GM19193 (cell line): ENCODE data around the gene UROS.

Experiments
- POLR2A ChIP-seq: IDR thresholded peaks from 4 replicates; pipeline ENCODE4 v1.6.1; 2011; ENCODE audit not compliant: insufficient read depth, insufficient read length; ENCODE audit errors: extremely low read depth

Gene UROS

DNA sequence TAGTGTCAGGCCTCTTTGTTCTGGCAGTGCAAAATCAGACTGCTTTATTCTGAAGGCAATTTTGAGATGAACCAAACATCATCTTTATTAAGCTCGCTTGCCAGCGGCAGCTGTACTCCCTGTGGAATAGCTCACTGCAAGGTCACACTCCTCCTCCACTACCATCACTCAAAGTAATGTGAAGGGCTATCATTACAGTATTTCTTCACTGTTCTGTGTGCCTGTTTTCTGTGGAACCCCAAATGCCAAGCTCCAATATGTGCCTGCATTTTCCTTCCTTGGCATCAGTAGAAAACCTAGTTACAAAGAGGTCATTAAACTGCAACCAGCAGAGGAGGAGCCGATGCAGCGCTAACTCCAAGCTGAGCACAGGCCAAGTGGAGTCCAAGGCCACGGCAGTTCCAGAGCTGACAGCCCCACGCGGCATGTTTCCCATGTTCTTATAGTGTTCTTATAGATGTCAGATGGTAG, 21.7 kb upstream of the UROS start:
- TF ChIP-seq POLR2A: no peak

DNA sequence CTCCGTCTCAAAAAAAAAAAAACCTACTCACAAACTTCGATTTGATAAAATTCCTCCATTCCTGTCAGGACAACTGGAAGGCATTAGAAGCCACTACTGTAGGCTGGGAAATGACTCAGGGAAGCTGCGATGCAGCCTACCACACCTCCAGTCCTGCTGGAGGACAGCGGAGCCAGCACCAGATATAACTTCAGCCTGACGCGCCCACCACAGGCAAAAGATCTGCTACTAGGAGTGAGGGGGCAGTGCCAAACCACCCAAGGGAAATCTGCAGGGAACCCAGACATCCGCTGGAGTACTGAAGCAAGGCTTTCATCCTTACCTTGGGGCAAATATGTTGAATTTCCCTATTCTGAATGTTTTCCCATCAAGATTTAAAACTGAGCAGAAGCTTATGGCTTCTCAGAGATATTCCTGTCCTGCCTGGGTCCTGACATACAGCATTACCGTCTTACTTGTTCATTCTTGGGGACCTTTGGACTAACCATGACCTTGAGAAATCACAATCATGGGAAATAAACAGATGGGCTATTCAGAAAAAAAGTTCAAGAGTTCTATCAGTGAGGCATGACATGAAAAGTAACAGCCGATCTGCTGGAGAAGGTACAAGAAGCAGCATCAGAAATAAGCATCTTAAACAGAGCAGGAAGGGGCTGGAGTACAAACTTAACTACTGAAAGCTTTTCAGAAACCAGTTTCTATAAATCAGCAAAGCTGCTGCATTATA, 20.7 kb upstream of the UROS start:
- TF ChIP-seq POLR2A: no peak

DNA sequence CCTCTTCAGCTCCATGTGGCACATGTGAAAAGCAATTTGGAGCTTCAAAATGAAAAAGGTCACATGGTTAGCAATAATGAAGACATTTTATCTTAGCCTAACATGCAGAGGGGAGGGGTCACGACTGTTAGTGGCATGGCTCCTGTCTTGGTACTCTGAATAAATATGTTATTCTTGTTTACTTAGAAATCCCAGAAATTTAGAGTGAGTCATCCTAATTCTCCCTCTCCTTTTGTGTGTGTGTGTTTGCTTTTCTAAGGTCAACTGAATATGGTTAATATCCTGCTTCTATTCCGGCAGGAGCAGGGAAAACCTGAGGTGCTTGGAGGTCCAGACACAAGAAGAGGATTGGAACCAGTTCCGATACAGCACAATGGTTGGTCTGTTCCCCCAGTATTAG, 17.9 kb upstream of the UROS start:
- TF ChIP-seq POLR2A: no peak

DNA sequence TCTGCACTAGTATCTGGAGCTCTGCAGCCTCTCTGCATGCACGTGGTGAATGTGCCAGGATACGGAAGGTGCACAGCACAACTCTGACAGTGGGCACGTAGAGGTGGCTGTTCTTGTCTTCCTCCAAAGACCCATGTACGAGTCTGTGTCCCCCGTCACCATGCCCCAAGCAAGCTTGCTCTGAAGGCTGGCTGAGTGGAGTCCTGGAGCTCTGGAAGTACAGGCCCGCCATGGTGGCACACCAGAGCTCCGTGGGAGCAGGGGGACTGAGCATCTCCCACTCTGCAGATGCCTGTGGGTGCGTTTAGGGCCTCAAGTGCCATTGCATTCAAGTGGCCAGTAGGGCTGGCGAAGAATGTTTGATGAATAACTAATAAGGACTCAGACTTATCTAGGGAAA, 17.3 kb upstream of the UROS start:
- no peak for TF ChIP-seq POLR2A

DNA sequence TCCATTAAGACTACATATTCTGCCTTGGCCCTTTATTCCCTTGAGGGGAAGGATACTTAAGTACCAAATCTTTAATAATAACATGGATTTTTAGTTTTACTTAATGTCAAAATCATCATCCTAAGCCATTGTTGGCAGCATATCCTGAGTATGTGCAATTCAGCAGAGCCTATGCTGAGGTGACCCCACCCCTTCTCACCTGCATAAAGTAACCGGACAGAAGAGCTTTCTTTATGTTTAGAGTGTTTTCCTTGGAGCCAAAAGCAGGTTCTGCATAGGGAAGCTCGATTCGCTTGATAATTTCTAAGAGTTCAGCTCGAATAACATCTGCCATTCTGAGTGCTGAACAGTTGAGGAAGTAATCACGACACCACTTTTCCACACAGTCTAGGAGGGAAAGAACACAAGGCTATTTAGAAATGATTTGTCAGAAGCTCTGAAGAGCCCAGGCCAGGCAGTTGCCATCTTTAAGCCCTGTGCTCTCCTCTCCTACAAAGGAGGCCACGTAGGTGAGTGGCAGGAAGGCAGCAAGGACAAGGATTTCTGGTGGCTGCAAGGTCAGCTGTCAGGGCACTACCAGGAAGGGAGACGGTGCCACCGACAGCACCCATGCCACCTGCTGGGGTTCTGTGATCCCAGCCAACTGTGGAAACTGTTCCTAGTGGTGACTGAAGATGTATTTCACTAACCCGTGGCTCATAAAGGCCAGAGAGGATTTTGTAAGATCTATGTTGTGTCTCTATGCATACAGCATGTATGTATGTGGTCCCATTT, 15.9 kb upstream of the UROS start:
- no peak for TF ChIP-seq POLR2A

DNA sequence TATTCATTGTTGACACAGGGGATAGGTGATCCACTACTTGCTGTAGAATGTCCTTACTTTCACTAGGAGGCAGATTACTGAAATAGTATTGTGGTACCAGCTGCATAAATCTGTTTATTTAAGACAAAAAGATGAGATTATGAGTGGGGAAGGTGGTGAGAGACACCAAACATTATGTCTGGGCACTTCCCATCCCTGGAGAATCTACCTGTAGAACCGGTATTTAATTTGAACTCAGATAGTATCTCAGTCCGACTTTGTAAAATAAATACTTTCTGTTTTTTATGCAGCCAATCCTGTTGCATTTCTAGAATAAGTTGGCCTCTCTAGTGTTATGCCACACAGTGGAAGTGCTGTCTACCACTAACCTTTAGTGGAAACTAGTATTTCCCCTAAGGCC, 13.7 kb upstream of the UROS start:
- TF ChIP-seq POLR2A: no peak

DNA sequence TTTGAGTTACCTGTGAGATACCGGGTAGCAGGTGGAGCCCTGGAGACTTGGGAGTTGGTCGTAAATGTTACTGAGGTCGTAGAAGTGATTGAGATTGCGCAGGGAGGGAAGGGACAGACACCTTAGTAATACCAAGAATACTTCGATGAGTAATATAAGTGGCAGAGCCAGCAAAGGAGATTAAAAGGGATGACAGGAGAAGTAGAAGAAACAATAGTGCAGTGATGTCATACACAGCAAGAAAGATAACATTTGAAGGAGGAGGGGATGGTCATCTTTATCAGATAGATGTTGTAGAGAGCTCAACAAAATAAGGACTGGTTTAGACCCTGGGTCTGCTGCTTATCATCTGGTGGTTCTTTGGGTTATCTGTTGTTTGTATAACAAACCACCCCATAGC, 5.3 kb upstream of the UROS start:
- TF ChIP-seq POLR2A: no peak

DNA sequence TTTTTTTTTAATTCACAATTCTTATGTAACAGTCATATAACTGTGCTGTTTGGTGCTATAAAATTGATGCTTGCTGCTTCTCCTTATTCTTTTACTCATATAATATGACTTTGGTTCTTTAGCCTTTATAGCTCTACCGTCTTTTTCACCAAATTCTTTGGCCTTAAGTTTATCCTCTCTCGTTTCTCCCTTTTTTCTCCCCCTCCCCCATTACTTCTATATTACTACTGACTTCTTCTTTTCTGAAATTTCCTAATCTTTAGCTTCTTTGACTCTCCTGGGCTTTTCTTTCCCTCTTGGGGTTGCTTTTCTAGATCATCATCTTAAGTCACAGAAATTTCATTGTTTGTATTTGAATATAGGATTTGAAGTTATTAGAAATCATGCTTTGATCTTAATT, 4.1 kb upstream of the UROS start:
- no peak for TF ChIP-seq POLR2A

DNA sequence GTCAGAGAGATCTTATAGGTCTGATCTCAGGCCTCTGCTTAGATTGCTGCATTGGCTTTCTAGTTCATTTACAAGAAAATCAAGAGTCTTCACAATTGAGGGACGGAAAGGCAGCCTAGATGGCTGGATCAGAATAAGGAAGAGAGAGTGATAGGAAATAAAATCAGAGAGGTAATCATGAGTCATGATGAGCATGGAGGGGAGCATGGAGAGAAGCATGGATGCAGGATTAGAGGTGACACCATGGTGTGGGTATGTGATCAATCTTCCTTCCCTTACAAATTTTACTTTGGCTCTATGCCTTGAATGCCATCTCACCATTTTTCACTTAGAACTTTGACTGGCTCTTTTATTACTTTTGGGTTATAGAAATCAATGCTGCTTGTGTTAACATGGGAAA, 1.7 kb upstream of the UROS start:
- no peak for TF ChIP-seq POLR2A

DNA sequence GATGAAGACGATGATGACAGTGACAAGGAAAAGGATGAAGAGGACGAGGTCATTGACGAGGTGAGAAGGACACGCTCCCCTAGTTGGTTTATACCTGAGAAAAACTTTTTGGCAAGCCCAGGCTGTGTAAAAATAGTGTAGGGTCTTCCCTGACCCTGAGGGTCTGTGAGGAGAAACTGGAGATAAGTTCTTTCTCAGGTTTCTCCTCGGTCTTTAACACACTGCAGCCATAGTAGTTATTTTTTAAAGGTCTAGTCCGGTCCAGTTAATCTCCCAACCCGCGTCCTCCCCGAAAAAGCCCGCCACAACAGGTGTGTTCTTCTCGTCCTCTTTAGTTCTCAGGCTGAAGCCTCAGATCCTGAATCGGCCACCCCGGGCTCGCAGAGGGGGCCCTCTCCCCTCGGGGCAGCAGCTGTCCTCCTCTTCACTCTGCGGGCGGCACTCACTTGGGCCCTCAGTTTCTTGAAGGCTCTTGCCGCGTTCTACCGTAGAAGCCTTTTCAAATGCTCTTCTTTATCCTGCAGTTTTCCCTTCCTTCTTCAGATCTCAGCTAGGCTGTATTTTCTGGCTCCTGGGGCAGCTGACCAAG, 699 bp upstream of the UROS start:
- no peak for TF ChIP-seq POLR2A

DNA sequence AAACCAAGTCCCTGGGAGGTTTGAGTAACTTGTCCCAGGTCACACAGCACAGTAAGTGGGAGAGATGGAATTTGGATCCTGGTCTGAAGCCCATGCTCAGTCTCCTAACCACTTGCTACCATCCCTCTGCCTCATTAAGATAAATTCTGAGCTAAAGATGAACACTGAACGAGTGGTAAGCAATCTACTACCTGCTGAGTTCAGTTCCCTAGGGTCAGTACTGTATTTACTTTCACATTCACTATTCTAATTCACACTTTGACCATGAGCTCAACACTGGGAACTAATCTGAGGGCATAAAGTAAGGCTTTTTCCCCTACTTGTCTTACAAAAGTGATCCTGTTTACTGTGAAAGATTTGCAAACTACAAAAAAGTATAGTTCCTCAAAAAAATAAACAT, 2.4 kb downstream of the UROS start:
- no peak for TF ChIP-seq POLR2A

DNA sequence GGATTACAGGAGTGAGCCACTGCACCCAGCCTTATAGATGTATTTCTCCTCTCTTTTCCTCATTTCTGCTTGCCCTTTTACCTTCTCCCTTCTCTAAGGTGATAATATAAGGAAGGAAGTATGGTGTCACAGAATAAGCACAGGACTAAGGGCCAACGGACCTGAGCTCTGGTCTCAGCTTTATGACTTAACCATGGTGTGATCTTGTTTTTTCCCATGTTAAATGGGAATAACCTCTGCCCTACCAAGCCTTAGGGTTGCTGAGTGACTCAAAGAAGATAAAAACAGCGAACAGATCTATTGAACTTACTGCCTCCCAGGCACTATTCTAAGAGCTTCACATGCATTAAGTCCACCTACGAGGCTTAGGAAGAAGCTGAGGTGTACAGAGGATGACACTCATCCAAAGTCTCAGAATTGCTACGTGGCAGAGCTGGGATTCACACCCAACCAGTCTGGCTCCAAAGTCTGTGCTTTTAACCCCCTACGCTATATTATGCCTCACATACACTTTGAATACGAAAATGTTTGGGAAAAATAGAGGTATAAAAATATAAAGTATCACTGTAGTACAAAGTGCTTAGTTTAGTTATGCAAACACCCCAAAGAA, 5.6 kb downstream of the UROS start:
- TF ChIP-seq POLR2A: no peak

DNA sequence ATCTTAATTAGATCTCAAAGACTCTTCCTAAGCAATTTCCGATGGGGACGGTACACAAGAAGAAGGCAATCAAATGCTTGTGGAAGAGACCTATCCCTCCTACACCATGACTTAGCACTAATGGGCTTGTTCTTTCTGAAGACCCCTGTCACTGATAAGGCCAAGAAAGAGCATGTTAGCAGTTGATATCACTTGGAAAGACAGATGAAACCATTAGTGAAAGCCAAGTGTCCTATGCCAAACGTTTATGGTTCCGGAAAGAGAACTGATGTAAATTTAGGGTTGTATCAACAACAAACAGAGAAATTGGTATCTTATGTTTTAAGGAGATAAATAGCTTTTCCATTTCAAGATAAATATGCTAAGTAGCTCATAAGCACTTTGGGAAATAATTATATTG, 6.5 kb downstream of the UROS start:
- no peak for TF ChIP-seq POLR2A

DNA sequence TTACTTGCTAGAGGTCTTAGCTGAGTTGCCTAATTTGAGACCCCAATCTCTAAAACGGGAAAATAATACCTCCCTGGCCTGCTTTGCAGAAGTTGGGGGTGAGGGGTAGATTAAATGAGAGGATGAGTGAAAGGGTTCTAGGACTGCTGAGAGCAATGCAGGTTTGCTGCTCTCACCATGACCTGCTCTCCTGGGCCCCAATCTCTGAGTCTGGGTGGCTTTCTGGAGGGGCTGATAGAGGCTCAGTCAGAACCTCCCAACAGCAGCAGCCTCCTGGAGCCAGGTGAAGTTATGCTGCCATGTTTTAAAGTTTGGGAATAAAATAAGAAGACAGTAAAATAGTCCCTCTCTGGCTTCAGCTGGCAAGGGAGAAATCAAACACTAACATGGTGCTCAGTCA, 7.3 kb downstream of the UROS start:
- TF ChIP-seq POLR2A: no peak

DNA sequence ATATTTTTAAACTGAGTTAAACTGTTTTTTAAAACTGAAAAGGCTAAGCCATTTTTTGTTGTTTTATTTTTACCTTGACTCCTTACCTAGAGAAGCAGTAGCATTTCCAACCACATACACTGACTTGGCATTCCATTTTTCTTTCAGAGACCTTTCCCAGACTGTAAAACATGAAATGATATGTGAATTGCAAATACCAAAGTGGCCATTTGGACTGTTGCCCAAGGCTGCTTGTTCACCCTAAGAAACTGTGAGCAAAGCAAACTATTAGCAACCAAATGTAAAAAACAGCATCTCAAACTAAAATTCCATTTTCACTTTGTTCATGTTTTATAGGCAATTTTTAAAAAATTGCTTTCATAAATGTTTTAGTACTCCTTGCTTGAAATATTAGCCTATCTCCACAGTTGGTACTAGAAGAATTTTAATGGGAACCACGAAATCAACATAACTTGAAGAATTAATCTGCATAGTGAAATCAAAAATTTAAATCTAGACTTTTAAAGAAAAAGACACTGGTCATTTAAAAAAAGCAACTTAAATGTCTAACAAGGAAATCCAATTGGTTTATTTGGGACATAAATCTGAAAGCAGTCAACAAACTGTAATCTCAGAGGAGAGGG, 10.8 kb downstream of the UROS start:
- no peak for TF ChIP-seq POLR2A
